Ishikawa (cell line): ENCODE measurements around the gene MBNL1.

Source experiments
- CEBPB ChIP-seq: IDR thresholded peaks from 2 replicates; pipeline ENCODE4 v1.6.1; 2012
- EP300 ChIP-seq: IDR thresholded peaks from 2 replicates; pipeline ENCODE4 v1.6.1; 2012; ENCODE audit warnings: borderline replicate concordance
- FOXM1 ChIP-seq: IDR thresholded peaks from 2 replicates; pipeline ENCODE4 v1.6.1; 2012; ENCODE audit warnings: low read depth, borderline replicate concordance
- MAX ChIP-seq: IDR thresholded peaks from 2 replicates; pipeline ENCODE4 v1.6.1; 2012
- NFIC ChIP-seq: IDR thresholded peaks from 2 replicates; pipeline ENCODE4 v1.6.1; 2012
- RAD21 ChIP-seq: IDR thresholded peaks from 2 replicates; pipeline ENCODE4 v1.6.1; 2012; ENCODE audit warnings: low read depth
- TAF1 ChIP-seq: IDR thresholded peaks from 2 replicates; pipeline ENCODE4 v1.6.1; 2012; ENCODE audit warnings: low read depth, mild to moderate bottlenecking
- TCF12 ChIP-seq: IDR thresholded peaks from 2 replicates; pipeline ENCODE4 v1.6.1; 2012; ENCODE audit warnings: low read depth
- TEAD4 ChIP-seq: IDR thresholded peaks from 2 replicates; pipeline ENCODE4 v1.6.1; 2012
- USF1 ChIP-seq: IDR thresholded peaks from 2 replicates; pipeline ENCODE4 v1.6.1; 2012
- YY1 ChIP-seq: IDR thresholded peaks from 2 replicates; pipeline ENCODE4 v1.6.1; 2012; ENCODE audit warnings: low read depth
- ZBTB7A ChIP-seq: IDR thresholded peaks from 2 replicates; pipeline ENCODE4 v1.6.1; 2012; ENCODE audit warnings: low read depth
- TF ChIP-seq, protein P1 (sequence below): IDR thresholded peaks from 2 replicates; pipeline ENCODE4 v1.6.1; 2012; ENCODE audit warnings: low read depth, mild to moderate bottlenecking

- TF ChIP-seq FOXM1 (no peak), CEBPB (no peak), RAD21 (no peak), YY1 (no peak), EP300 (no peak), MAX (no peak), ZBTB7A (no peak), TAF1 (no peak), TEAD4 (no peak), USF1 (no peak), NFIC (no peak), TCF12 (no peak)
- TF ChIP-seq, protein P1, sequence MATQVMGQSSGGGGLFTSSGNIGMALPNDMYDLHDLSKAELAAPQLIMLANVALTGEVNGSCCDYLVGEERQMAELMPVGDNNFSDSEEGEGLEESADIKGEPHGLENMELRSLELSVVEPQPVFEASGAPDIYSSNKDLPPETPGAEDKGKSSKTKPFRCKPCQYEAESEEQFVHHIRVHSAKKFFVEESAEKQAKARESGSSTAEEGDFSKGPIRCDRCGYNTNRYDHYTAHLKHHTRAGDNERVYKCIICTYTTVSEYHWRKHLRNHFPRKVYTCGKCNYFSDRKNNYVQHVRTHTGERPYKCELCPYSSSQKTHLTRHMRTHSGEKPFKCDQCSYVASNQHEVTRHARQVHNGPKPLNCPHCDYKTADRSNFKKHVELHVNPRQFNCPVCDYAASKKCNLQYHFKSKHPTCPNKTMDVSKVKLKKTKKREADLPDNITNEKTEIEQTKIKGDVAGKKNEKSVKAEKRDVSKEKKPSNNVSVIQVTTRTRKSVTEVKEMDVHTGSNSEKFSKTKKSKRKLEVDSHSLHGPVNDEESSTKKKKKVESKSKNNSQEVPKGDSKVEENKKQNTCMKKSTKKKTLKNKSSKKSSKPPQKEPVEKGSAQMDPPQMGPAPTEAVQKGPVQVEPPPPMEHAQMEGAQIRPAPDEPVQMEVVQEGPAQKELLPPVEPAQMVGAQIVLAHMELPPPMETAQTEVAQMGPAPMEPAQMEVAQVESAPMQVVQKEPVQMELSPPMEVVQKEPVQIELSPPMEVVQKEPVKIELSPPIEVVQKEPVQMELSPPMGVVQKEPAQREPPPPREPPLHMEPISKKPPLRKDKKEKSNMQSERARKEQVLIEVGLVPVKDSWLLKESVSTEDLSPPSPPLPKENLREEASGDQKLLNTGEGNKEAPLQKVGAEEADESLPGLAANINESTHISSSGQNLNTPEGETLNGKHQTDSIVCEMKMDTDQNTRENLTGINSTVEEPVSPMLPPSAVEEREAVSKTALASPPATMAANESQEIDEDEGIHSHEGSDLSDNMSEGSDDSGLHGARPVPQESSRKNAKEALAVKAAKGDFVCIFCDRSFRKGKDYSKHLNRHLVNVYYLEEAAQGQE = no peak
Measured at GRCh38 chr3:152261329-152261728, 7.4 kb upstream of the MBNL1 start.
